ENCODE measurements around the gene EPHA10.
"Not testable (repeated sequence)": the region's sequence is repeated elsewhere in the genome, so short reads cannot be mapped to it uniquely, and the experiment has no call there.

The EPHA10 gene

DNA sequence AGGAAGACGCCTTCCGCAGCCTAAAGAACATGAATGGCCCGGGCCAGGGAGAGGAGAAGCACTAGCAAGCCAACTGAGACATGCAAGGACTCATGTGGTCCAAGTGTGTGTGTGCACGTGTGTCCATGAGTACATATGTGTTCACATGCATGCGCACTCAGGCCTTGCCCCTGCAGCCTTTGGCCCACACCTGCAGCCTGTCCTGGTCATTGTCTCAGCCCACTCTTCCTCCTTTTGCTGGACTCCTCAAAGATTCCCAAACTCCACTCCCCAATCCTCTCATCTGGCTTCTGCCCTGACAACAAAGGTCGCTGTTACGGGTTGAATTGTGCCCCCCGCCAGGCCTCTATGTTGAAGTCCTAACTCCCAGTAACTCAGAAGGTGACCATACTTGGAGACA lies 50.7 kb downstream of the EPHA10 start:
- DNase-seq, result no peak

DNA sequence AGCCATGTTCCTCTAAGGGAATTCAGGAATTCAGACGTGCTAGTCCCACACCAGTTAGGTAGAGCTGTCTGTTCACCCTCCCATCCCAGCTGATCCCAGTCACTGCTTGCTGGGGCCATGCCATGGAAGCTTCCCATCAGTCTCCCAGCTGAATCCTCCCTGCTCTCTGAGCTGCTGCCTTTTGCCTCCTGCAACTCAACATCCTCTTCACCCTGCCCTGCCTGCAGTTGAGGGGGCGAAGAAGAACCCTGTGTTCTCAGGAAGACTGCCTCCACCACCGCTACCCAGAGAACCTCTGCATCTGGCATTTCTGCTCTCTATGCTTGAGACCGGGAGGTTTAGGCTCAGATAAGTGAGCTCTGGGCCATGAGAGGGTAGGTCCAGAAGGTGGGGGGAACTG lies 56.4 kb downstream of the EPHA10 start:
- DNase-seq, result no peak

DNA sequence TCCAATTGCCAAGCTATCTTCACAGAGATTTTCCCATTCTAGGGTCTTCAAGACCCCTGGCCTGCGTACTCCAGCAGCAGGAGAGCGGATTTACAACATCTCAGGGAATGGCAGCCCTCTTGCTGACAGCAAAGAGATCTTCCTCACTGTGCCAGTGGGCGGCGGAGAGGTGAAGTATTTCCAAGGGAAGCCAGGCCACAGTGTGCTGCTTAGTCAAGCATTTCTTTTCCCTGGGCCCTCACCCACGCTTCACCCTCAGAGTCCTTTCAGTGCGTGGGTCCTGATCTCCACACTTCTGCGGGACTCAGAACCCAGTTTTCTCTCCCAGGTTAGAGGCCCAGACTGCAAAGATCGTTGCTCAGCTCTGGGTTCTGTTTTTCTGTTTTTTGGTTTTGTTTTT lies 59.5 kb downstream of the EPHA10 start:
- DNase-seq, result no peak

- DNase-seq, result peak; percentile 55
These were observed 60.0 kb downstream of the EPHA10 start for GRCh38 chr1:37704966-37705365.

GRCh38 chr1:37703061-37703460 lies 61.9 kb downstream of the EPHA10 start:
- DNase-seq, result no peak

GRCh38 chr1:37701051-37701450 lies 63.9 kb downstream of the EPHA10 start:
- no peak for DNase-seq

- no peak for DNase-seq
These were observed 65.8 kb downstream of the EPHA10 start for GRCh38 chr1:37699147-37699546.

DNA sequence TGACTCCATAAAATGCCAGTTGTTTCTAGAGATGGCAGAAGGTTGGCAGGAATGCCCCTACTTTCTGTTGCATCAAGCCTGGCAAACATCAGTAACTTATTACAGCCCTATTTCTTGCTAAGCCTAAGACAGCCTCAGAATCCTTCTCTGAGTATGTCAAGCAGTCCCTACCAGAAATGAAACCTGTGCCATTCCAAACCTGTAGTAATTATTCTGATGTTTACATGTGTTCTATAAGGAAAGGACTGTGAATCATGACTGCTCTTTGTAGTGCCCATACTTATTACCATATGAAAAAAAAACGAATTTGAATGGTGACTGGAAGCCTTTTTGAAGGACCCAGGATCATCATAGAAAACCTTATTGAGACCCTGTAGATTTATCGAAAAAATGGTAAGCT lies 67.2 kb downstream of the EPHA10 start:
- DNase-seq, result no peak

- DNase-seq, result no peak
These were observed 67.8 kb downstream of the EPHA10 start for GRCh38 chr1:37697090-37697489.

GRCh38 chr1:37692834-37693175 lies 72.1 kb downstream of the EPHA10 start:
- no peak for DNase-seq

- peak; percentile 98 for DNase-seq
These were observed 72.7 kb downstream of the EPHA10 start, which contains the start of gene CDCA8 for GRCh38 chr1:37692078-37692833. CDCA8 (plus strand) TSS chr1:37692516; CDS start chr1:37692691, 175 bp downstream.

DNA sequence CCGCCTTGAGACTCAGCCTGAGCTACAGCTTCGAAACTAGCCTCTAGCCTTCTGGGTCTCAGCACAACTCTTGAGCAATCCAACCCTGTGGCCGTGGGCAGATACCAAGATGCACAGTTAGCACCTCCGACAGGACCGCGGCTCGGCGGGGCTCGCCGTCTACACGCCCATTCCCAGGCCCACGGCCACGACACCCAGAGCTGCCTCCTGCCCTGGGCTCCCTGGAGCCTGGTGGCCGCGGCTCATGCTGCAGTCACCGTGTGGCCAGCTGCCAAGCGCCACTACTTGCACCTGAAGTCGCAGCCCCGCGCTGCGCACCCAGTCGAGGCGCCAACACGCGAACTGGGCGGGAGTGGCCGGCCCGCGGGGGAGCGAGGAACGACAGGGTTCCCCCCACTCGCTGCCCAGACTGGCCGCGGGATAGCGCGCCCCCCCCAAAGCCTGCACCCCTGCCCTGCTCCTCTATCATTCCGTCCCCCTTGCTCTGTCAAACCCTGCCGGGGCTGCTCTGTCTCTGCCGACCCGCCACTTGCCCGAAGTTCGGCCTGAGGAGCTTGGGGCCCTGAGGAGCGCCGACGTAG lies 73.3 kb downstream of the EPHA10 start:
- peak; percentile 6 for DNase-seq

DNA sequence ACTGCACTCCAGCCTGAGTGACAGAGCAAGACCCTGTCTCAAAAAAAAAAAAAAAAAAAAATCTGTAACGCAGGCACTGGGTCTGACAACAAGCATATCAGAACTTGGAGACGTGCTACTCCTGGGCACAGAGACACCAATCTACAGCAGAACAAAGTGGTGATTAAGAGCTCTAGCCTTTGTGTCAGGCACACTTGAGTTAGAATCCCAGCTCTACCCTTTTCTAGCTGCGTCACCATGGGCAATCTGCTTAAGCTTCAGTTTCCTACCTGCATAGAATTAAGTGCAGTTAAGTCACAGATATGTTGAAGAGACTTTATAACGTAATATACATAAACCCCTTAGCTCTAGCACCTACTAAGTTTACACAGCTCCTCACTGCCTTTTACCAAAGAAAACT lies 76.0 kb downstream of the EPHA10 start:
- no peak for DNase-seq

GRCh38 chr1:37687764-37688163 lies 77.2 kb downstream of the EPHA10 start:
- not testable (repeated sequence) for DNase-seq

DNA sequence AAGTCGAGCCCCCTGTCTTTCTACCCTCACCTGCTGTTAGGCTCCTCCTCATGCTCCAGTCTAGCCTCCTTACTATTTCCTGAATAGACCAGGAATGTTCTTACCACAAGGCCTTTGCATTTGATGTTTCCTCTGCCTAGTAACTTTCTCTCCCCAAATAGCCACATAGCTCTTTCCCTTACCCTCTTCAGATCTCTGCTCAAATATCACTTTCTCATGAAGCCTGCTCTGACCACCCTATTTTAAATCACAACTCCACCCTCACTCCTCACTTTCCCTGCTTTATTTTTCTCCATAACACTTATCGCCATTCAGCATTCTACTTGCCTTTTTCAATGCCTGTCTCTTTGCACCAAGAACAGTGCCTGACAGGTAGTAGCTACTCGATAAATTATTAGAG lies 79.2 kb downstream of the EPHA10 start:
- no peak for DNase-seq

GRCh38 chr1:37684182-37684581 lies 80.7 kb downstream of the EPHA10 start:
- not testable (repeated sequence) for DNase-seq

DNA sequence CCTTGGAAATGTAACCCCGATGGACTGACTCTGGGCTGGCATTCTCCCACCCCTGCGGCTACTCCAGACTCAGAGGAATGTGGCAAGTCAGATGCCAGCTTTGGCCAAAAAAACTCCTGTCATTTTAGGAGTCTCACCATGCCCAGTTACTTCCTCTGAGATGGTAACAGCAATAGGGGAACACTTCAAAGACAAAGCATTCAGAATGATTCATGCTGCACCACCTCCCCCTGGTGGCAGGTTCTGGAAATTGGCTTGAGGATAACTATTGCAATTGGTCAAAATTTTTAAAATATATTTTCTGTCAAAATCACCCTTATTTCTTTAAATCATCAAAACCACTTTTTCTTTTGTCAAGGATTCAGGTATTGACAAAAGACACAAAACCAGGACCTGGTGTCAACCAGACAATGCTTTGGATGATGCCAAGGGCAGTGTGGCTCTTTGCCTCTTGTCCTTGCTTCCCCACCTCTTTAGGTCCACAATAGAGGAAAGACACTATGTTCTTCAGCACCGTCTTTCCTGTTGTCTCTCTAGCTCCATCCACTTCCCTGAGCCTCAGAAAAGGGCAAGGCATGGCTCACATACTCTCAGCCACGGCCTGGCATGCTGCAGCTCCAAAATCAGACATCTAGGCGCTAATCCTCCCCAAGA lies 82.5 kb downstream of the EPHA10 start:
- peak; percentile 67 for DNase-seq

- DNase-seq, result no peak
These were observed 84.0 kb downstream of the EPHA10 start for GRCh38 chr1:37680933-37681332.

- DNase-seq, result no peak
These were observed 87.1 kb downstream of the EPHA10 start for GRCh38 chr1:37677808-37678207.

DNA sequence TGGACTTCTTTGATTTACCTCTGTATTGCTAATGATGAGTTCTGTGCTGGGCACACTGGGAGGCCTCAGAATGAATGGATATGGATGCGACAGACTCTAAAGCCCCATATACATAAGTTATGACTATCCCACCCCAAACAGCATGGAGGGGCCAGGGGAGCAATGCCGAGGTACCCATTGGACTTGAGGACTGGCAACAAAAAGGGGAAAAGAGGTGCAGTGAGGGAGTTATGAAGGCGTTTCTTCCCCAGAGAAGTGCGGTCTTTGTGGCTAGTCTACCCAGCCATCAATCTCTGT lies 87.8 kb downstream of the EPHA10 start:
- DNase-seq, result no peak

DNA sequence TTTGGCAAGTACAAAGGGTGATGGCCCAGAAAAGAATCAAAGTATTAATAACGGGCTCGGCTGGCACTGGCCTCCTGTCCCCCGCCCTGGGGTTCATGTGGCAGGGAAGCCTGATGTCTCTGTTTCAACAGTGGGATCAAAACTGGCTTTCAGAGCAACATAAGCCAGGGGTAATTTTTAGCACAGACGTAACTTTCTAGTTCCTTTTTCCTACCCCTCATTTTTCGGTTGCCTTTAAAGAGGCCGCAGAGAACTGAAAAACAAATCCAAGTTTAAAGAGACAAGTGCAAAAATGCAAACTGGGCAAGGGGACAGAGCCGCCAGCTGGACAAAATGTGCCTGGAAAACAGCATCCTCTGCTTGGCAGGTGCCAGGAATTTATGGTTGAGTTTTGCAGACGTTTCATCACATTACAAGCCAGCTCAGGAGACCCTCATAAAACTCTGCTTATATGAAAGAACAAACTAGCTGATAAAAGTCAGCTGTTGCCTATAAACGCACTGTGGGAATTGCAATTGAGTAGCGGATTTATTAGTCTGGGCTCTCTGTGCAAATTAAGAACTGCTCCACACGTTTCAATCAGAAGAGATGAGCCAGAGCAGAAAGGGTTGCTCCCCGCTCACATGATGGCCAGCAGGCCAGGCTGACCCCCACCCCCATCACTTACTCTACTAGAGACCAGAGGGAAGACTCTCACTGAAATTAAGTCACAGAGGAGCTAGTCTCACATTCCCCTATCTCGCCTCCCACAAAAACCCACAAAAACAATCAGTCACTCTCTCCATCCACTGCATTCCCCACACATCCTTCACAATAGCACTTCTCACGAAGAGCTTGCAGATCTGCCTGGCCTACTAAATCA lies 88.4 kb downstream of the EPHA10 start:
- no peak for DNase-seq

GRCh38 chr1:37673920-37674319 lies 91.0 kb downstream of the EPHA10 start:
- no peak for DNase-seq
